Liver (tissue), 9 donors: ENCODE data around the gene DMC1. TPM values are rescaled to one million over a fixed set of nuclear protein-coding genes. Genes with fewer than 3 reads are reported as not detected.

Experiments used
- DNase-seq: peaks from one replicate; pipeline ENCODE4 v3.0.0-alpha.2; 2017; ENCODE audit warnings: low spot score
- H3K27ac ChIP-seq, 2 donors: one replicate each; pipeline ENCODE4 v1.7.0; 2013; ENCODE audit warnings: inconsistent platforms in 2 of 2, low read length in 2 of 2, control low read depth in 1 of 2, low read depth in 1 of 2, mild to moderate bottlenecking in 1 of 2
- H3K27me3 ChIP-seq, 4 donors: one replicate each; pipeline versions ENCODE4 v1.6.1 to v1.7.0; 2013; ENCODE audit warnings: low read length in 3 of 4, inconsistent platforms in 1 of 4, mild to moderate bottlenecking in 1 of 4, moderate library complexity in 1 of 4; ENCODE audit not compliant: control insufficient read depth in 4 of 4, insufficient read depth in 4 of 4
- H3K36me3 ChIP-seq, 4 donors: one replicate each; pipeline versions ENCODE4 v1.6.1 to v1.7.0; 2013; ENCODE audit warnings: low read length in 3 of 4, mild to moderate bottlenecking in 3 of 4, low read depth in 1 of 4, moderate library complexity in 1 of 4; ENCODE audit not compliant: control insufficient read depth in 4 of 4, insufficient read depth in 3 of 4
- H3K4me1 ChIP-seq, 4 donors: one replicate each; pipeline versions ENCODE4 v1.6.1 to v1.7.0; 2013; ENCODE audit warnings: low read length in 3 of 4, mild to moderate bottlenecking in 3 of 4, moderate library complexity in 1 of 4; ENCODE audit not compliant: control insufficient read depth in 4 of 4, insufficient read depth in 4 of 4
- H3K4me3 ChIP-seq, 3 donors: one replicate each; pipeline versions ENCODE4 v1.6.1 to v1.7.0; 2013; ENCODE audit warnings: low read length in 3 of 3, control low read depth in 1 of 3, low read depth in 1 of 3, mild to moderate bottlenecking in 1 of 3
- H3K9ac ChIP-seq, 2 donors: one replicate each; pipeline ENCODE4 v1.7.0; 2013; ENCODE audit warnings: low read length in 2 of 2, mild to moderate bottlenecking in 2 of 2, moderate library complexity in 2 of 2, control low read depth in 1 of 2, low read depth in 1 of 2
- H3K9me3 ChIP-seq, 4 donors: one replicate each; pipeline versions ENCODE4 v1.6.1 to v1.7.0; 2013; ENCODE audit warnings: low read length in 3 of 4; ENCODE audit not compliant: control insufficient read depth in 4 of 4
- CTCF ChIP-seq: fragments of 150-350 bp; IDR thresholded peaks from 2 replicates; pipeline ENCODE4 v1.5.1; 2017; ENCODE audit warnings: improper control_type of control experiment, low read depth, low read length; ENCODE audit not compliant: missing input control
- EGR1 ChIP-seq, 2 donors: IDR thresholded peaks; 2 replicates each; pipeline ENCODE4 v1.6.1; 2016 to 2018; ENCODE audit warnings: antibody characterized with exemption in 2 of 2, low read depth in 2 of 2
- FOXA1 ChIP-seq: IDR thresholded peaks from 2 replicates; pipeline ENCODE4 v1.6.1; 2016; ENCODE audit warnings: antibody characterized with exemption
- FOXA2 ChIP-seq: IDR thresholded peaks from 2 replicates; pipeline ENCODE4 v1.6.1; 2016; ENCODE audit warnings: antibody characterized with exemption
- GABPA ChIP-seq, 2 donors: IDR thresholded peaks in 1 of 2; conservative IDR thresholded peaks in 1 of 2; 2 replicates each; pipeline ENCODE4 v1.6.1; 2016; ENCODE audit warnings: antibody characterized with exemption in 2 of 2, mild to moderate bottlenecking in 1 of 2, moderate library complexity in 1 of 2
- HNF4A ChIP-seq, 2 donors: conservative IDR thresholded peaks; 2 replicates each; pipeline ENCODE4 v1.6.1; 2016; ENCODE audit warnings: antibody characterized with exemption in 2 of 2, mild to moderate bottlenecking in 2 of 2
- HNF4G ChIP-seq: IDR thresholded peaks from 2 replicates; pipeline ENCODE4 v1.6.1; 2016; ENCODE audit warnings: antibody characterized with exemption
- JUND ChIP-seq, 2 donors: IDR thresholded peaks; 2 replicates each; pipeline ENCODE4 v1.6.1; 2016; ENCODE audit warnings: antibody characterized with exemption in 2 of 2
- MAX ChIP-seq: IDR thresholded peaks from 2 replicates; pipeline ENCODE4 v1.6.1; 2016; ENCODE audit warnings: antibody characterized with exemption
- NR2F2 ChIP-seq: IDR thresholded peaks from 2 replicates; pipeline ENCODE4 v1.6.1; 2016; ENCODE audit warnings: antibody characterized with exemption
- RAD21 ChIP-seq, 2 donors: IDR thresholded peaks; 2 replicates each; pipeline ENCODE4 v1.6.1; 2016; ENCODE audit warnings: antibody characterized with exemption in 2 of 2, mild to moderate bottlenecking in 2 of 2
- REST ChIP-seq: IDR thresholded peaks from 2 replicates; pipeline ENCODE4 v1.6.1; 2016; ENCODE audit warnings: antibody characterized with exemption, mild to moderate bottlenecking
- RXRA ChIP-seq, 2 donors: IDR thresholded peaks; 2 replicates each; pipeline ENCODE4 v1.6.1; 2017 to 2018; ENCODE audit warnings: antibody characterized with exemption in 2 of 2, mild to moderate bottlenecking in 1 of 2
- SP1 ChIP-seq: IDR thresholded peaks from 2 replicates; pipeline ENCODE4 v1.6.1; 2018; ENCODE audit warnings: antibody characterized with exemption, mild to moderate bottlenecking
- TAF1 ChIP-seq: conservative IDR thresholded peaks from 2 replicates; pipeline ENCODE4 v1.6.1; 2016; ENCODE audit warnings: antibody characterized with exemption, mild to moderate bottlenecking
- YY1 ChIP-seq: IDR thresholded peaks from 2 replicates; pipeline ENCODE4 v1.6.1; 2016; ENCODE audit warnings: antibody characterized with exemption, mild to moderate bottlenecking
- ZBTB33 ChIP-seq: IDR thresholded peaks from 2 replicates; pipeline ENCODE4 v1.6.1; 2016; ENCODE audit warnings: antibody characterized with exemption
- WGBS: extraction: QIAGEN DNeasy Blood & Tissue Kit; methylation state at CpG from one replicate; pipeline ENCODE4 v1.1.7; 2013; 5-methylcytosine and 5-hydroxymethylcytosine counted together
- polyA plus RNA-seq, 2 donors: library from polyadenylated mRNA; stranded (reverse) in 1 of 2; unstranded in 1 of 2; fragments of 200-250 nt in 1 of 2; fragments of >200 nt in 1 of 2; fragmentation: Nextera tagmentation in 1 of 2; extraction: Ambion mirVana in 1 of 2; gene quantifications; one replicate each; pipeline versions ENCODE4 v1.2.1 to v1.2.3, GENCODE V29; 2013 to 2015
- total RNA-seq, 2 donors: library from RNA; depleted of rRNA; stranded (reverse); fragments of >200 nt; gene quantifications; one replicate each; pipeline ENCODE4 v1.2.3, GENCODE V29; 2014
- donor health status: healthy.
- donor health status: healthy.
- donor health status: healthy.
- donor health status: healthy.
- donor health status: healthy.

The DMC1 gene
- total and polyA plus RNA-seq, 4 donors: 0.25 to 6.8 (median 1.1) TPM; not detected in 1

- Histone ChIP-seq H3K36me3 (no peaks in the 10 kb centered on the region), H3K27ac (no peak overlapping the region), H3K27me3 (no peaks in the 10 kb centered on the region), H3K4me1 (peaks cover 0 to 11% (median 6%) of the 10 kb centered on the region in 4 donors), H3K4me3 (no peak overlapping the region), H3K9me3 (no peaks in the 10 kb centered on the region), H3K9ac (no peak overlapping the region)
- TF ChIP-seq CTCF: no peak
- TF ChIP-seq TAF1: no peak
- TF ChIP-seq FOXA2: no peak
- no peak for TF ChIP-seq JUND (IDR thresholded peaks at IDR 0.05)
- TF ChIP-seq GABPA (IDR thresholded peaks at IDR 0.05 in 1 of 2, conservative IDR thresholded peaks at IDR 0.05 in 1 of 2): no peak
- TF ChIP-seq MAX: no peak
- TF ChIP-seq RAD21 (IDR thresholded peaks at IDR 0.05): no peak
- TF ChIP-seq HNF4G: no peak
- no peak for TF ChIP-seq EGR1 (IDR thresholded peaks at IDR 0.05; ENCODE audit: low read depth in 2 of 2)
- no peak for TF ChIP-seq YY1
- TF ChIP-seq RXRA (IDR thresholded peaks at IDR 0.05): no peak
- no peak for TF ChIP-seq HNF4A (conservative IDR thresholded peaks at IDR 0.05)
- DNase-seq: no peak
- 86% methylated on average over 4 of the region's 4 CpGs for WGBS
Measured at GRCh38 chr22:38613588-38613987, 43.6 kb upstream of the DMC1 start.

GRCh38 chr22:38612217-38613006 lies 42.4 kb upstream of the DMC1 start:
- Histone ChIP-seq H3K4me3 (no peak overlapping the region), H3K4me1 (peaks cover 0 to 15% (median 6%) of the 10 kb centered on the region in 4 donors), H3K27ac (no peak overlapping the region), H3K9me3 (no peaks in the 10 kb centered on the region), H3K9ac (no peak overlapping the region), H3K36me3 (no peaks in the 10 kb centered on the region), H3K27me3 (no peaks in the 10 kb centered on the region)
- no peak for DNase-seq
- 84% methylated on average over 5 of the region's 5 CpGs for WGBS
- TF ChIP-seq FOXA1 (no peak), RXRA (IDR thresholded peaks at IDR 0.05) (no peak), YY1 (no peak), EGR1 (IDR thresholded peaks at IDR 0.05; ENCODE audit: low read depth in 2 of 2) (no peak), HNF4A (conservative IDR thresholded peaks at IDR 0.05) (no peak), TAF1 (no peak), MAX (no peak), NR2F2 (no peak), ZBTB33 (no peak), SP1 (no peak), RAD21 (IDR thresholded peaks at IDR 0.05) (no peak), FOXA2 (no peak), GABPA (IDR thresholded peaks at IDR 0.05 in 1 of 2, conservative IDR thresholded peaks at IDR 0.05 in 1 of 2) (no peak), JUND (IDR thresholded peaks at IDR 0.05) (no peak), REST (no peak)
